GM12864 (cell line): ENCODE measurements around the gene GABRG3.

Experiments
- DNase-seq: peaks from one replicate; pipeline ENCODE4 v3.0.0-alpha.2; 2011; ENCODE audit warnings: low read depth
- H3K4me3 ChIP-seq: 2 replicates; pipeline ENCODE4 v1.5.1; 2011; ENCODE audit warnings: mild to moderate bottlenecking, low read depth, low read length, control low read depth
- TF ChIP-seq, protein P1 (sequence below): IDR thresholded peaks from 2 replicates; pipeline ENCODE4 v1.5.1; 2011; ENCODE audit warnings: low read depth, mild to moderate bottlenecking, moderate library complexity, low read length, control low read depth, inconsistent platforms; ENCODE audit errors: missing control alignments

The GABRG3 gene

DNA sequence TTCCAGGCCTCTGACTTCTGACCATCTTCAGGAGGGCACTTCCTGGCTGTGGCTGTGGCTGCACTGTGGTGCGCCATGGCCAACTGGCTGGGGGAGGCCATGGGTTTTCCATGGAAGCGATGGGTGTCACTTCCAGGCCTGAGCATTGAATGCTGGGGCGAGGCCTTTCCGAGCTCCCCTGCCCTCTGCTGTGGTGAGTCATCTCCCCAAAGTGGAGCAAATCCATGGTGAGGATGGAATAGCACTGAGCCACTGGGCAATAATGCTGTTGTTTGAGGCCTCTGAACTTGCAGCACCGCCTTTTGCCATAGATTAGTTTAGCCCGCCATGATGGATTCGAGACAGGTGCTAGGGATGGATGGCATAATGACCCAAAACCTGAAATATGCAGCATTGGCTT lies 155.5 kb downstream of the GABRG3 start:
- TF ChIP-seq, protein P1, sequence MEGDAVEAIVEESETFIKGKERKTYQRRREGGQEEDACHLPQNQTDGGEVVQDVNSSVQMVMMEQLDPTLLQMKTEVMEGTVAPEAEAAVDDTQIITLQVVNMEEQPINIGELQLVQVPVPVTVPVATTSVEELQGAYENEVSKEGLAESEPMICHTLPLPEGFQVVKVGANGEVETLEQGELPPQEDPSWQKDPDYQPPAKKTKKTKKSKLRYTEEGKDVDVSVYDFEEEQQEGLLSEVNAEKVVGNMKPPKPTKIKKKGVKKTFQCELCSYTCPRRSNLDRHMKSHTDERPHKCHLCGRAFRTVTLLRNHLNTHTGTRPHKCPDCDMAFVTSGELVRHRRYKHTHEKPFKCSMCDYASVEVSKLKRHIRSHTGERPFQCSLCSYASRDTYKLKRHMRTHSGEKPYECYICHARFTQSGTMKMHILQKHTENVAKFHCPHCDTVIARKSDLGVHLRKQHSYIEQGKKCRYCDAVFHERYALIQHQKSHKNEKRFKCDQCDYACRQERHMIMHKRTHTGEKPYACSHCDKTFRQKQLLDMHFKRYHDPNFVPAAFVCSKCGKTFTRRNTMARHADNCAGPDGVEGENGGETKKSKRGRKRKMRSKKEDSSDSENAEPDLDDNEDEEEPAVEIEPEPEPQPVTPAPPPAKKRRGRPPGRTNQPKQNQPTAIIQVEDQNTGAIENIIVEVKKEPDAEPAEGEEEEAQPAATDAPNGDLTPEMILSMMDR, result no peak
- no peak for DNase-seq
- H3K4me3 ChIP-seq, result no peak overlapping the region

GRCh38 chr15:27127815-27128570 lies 157.0 kb downstream of the GABRG3 start:
- TF ChIP-seq, protein P1, result no peak
- H3K4me3 ChIP-seq, result no peak overlapping the region
- no peak for DNase-seq

DNA sequence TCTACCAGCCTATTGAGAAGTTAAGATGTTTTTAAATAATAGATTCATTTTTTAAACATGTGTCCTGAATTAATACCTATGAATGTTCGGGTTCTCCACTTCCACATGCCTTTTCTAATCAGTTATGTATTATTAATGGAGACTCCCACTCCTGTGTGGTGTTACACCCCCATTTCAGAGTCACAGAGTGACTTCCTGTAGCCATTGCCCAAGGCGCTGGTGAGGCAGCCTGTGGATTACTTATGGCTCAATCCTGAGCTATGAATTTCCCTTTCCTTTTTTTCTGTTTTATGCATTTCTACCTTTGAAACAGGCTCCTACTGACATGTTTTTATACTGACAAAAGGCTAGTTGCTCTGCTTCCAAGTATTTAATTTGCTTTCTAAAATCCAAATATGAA lies 162.3 kb downstream of the GABRG3 start:
- no peak for DNase-seq
- H3K4me3 ChIP-seq, result no peak overlapping the region
- TF ChIP-seq, protein P1, result no peak

- no peak overlapping the region for H3K4me3 ChIP-seq
- TF ChIP-seq, protein P1, result no peak
- no peak for DNase-seq
Observed at GRCh38 chr15:27134481-27134880, 163.5 kb downstream of the GABRG3 start.

DNA sequence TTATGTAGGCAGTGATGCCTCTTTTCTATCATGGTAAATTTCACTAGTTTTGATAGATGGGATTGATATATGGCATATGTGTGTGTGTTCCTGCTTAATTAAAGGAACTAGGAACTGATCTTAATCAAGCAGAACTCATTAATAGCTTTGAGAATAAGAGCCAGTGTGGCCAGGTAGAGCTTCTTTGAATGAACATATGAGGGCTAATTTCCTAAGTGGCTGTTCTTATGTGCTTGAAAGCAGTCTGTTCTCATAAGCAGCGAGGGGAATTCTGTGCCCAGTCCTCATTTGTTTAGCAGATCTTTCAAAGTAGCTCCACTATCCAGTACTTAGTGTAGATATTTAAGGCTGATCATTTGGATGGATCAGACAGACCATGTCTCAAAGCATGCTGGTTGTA lies 164.2 kb downstream of the GABRG3 start:
- TF ChIP-seq, protein P1, result no peak
- H3K4me3 ChIP-seq, result no peak overlapping the region
- DNase-seq, result no peak

DNA sequence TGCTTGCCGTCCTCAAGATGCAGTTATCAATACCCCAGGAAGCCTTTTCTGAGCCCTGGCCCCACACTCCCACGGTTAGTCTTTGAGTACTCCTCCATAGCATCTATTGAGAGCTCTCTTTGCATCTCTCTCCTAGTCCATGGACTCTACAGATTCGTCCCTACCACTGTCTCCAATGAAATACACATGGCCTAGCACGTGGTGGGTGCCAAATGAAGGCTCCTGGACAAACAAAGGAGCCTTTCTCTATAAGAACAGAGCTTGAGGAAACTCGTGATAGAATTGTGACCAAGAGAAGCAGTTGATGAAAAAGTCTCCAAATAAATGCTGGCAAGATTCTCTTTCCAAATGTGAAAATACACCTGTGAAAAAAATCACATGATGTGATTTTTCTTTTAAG lies 166.1 kb downstream of the GABRG3 start:
- DNase-seq, result no peak
- TF ChIP-seq, protein P1, result no peak
- H3K4me3 ChIP-seq, result no peak overlapping the region

GRCh38 chr15:27165590-27165989 lies 194.6 kb downstream of the GABRG3 start:
- DNase-seq, result no peak
- no peak overlapping the region for H3K4me3 ChIP-seq
- TF ChIP-seq, protein P1, result no peak
